ENCODE data around the gene PLEKHN1. TPM values are rescaled to one million over a fixed set of nuclear protein-coding genes. Genes with fewer than 3 reads are reported as not detected.
A peak's percentile ranks its signal among the peaks of the same experiment; 100 is the strongest.

The PLEKHN1 gene
- total RNA-seq, 2 donors from 2014 or later: 0.59 TPM; not detected in 1

DNA sequence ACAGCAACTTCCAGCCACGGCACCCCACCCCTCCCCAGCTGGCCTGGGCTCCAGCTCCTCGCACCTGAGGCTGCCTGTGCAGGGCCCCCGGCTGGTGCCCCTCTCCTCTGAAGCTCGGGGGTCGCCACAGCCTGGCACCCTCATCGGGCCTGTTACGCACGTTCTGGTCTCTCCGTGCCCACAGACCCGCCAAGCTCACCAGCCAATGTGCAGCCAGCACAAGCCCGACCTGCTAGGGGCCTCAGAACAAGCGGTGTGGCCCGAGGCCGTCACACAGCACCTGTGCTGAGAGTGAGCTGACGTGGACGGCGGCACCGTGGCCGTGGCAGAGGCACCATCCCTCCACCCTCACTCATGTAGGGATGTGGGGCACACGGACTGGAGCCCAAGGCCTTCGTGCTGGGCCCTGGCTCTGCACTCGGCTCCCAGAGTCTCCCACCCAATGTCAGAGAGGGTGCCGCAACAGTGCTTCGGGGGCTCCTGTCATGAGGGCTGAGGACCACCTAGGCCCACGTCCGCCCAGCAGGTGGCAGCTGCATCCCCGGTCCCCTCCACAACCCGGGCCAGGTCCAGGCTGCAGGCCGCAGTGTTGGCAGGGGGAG is 46.9 kb upstream of the PLEKHN1 start:
- H3K36me3 ChIP-seq: no peaks in the 10 kb centered on the region
- H3K9me3 ChIP-seq: no peaks in the 10 kb centered on the region
- no peak overlapping the region for H3K4me3 ChIP-seq
- no peak overlapping the region for H3K27ac ChIP-seq
- TF ChIP-seq, protein P1, sequence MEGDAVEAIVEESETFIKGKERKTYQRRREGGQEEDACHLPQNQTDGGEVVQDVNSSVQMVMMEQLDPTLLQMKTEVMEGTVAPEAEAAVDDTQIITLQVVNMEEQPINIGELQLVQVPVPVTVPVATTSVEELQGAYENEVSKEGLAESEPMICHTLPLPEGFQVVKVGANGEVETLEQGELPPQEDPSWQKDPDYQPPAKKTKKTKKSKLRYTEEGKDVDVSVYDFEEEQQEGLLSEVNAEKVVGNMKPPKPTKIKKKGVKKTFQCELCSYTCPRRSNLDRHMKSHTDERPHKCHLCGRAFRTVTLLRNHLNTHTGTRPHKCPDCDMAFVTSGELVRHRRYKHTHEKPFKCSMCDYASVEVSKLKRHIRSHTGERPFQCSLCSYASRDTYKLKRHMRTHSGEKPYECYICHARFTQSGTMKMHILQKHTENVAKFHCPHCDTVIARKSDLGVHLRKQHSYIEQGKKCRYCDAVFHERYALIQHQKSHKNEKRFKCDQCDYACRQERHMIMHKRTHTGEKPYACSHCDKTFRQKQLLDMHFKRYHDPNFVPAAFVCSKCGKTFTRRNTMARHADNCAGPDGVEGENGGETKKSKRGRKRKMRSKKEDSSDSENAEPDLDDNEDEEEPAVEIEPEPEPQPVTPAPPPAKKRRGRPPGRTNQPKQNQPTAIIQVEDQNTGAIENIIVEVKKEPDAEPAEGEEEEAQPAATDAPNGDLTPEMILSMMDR (IDR thresholded peaks at IDR 0.05): no peak
- peaks cover 0 to 32% of the 10 kb centered on the region in 2 donors for H3K4me1 ChIP-seq
- DNase-seq (ENCODE audit: low spot score): no peak
- no peaks in the 10 kb centered on the region for H3K27me3 ChIP-seq

DNA sequence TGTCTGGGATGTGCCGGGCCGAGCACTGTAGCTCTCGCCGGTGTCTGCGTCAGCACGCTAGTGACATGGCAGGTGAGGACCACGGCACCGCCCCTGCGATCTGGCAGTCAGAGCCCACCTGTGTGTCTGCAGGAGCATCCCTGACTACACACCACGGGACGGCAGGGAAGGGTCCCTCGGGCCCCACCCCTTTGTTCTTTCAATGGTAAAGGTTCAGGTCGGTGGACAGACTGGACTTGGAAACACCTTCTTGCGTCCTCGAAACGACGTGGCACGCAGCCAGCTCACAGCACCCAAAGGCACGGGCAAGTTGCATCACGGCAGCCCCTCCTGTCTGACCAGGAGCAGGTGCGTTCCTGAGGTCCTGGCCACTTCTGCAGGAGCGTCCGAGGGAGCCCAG is 46.3 kb upstream of the PLEKHN1 start:
- H3K9me3 ChIP-seq: no peaks in the 10 kb centered on the region
- H3K4me1 ChIP-seq: peaks cover 0 to 38% of the 10 kb centered on the region in 2 donors
- TF ChIP-seq, protein P1 (IDR thresholded peaks at IDR 0.05): no peak
- no peak for DNase-seq (ENCODE audit: low spot score)
- H3K36me3 ChIP-seq: no peaks in the 10 kb centered on the region
- H3K4me3 ChIP-seq: no peak overlapping the region
- H3K27ac ChIP-seq: no peak overlapping the region
- no peaks in the 10 kb centered on the region for H3K27me3 ChIP-seq

DNA sequence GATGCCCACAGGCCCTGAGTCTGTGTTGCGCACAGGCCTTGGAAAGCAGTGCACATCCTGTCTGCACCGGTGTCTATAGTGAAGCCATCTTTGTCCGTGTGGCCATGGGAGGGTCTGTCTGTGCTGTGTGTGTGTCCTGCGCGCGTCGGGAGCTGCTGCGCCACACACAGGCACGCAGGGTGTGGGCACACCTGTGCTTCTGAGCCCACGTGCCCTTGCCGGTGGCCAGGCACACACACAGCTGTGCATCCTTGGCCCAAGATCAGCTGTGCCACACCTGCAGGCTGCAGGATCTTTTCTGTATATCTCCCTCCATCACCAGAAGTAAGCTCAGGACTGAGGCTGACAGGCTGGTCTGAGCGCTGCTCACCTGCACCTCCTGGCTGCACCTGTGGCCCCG is 45.8 kb upstream of the PLEKHN1 start:
- H3K9me3 ChIP-seq: no peaks in the 10 kb centered on the region
- H3K4me3 ChIP-seq: no peak overlapping the region
- H3K27ac ChIP-seq: no peak overlapping the region
- DNase-seq (ENCODE audit: low spot score): no peak
- H3K36me3 ChIP-seq: no peaks in the 10 kb centered on the region
- peaks cover 0 to 43% of the 10 kb centered on the region in 2 donors for H3K4me1 ChIP-seq
- H3K27me3 ChIP-seq: no peaks in the 10 kb centered on the region
- TF ChIP-seq, protein P1 (IDR thresholded peaks at IDR 0.05): no peak

DNA sequence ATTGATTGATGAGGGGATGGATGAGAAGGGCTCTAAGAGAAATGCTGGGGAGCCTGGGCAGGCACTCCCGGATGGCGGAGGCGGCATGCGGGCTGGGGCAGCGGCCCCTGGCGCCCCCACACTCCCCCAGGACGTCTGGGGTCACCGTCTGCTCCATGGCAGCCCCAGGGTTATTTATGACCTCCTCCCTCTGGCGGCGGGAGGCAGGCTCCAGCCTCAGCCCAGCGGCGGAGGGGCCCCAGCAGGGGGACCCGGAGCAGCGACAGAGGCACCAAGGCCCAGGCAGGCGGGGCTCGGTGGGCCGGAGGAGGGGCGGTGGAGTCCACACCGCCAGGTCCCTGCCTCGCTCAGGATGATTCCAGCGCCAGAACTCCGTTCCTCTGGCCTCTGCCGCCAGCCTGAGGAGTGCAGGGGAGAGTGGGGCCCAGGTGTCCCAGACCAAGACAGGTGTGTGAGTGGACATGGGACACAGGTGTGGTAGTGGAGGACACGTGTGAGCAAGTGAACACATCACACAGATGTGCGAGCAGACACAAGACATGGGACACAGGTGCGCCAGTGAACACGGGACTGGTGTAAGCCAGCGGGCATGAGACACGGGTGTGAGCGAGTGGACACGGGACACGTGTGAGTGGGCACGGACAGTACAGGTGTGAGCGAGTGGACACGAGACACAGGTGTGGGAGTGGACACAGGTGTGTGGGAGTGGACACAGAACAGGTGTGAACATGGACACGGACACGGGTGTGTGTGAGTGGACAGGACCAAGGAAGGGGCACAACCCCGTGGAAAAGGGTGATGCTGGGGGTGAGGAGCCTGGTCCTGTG is 45.1 kb upstream of the PLEKHN1 start:
- H3K9me3 ChIP-seq: no peaks in the 10 kb centered on the region
- no peak for DNase-seq (ENCODE audit: low spot score)
- no peaks in the 10 kb centered on the region for H3K27me3 ChIP-seq
- no peak overlapping the region for H3K4me3 ChIP-seq
- TF ChIP-seq, protein P1 (IDR thresholded peaks at IDR 0.05): peak; percentile 41 to 70
- H3K36me3 ChIP-seq: no peaks in the 10 kb centered on the region
- H3K4me1 ChIP-seq: peaks cover 0 to 49% of the 10 kb centered on the region in 2 donors
- H3K27ac ChIP-seq: no peak overlapping the region

DNA sequence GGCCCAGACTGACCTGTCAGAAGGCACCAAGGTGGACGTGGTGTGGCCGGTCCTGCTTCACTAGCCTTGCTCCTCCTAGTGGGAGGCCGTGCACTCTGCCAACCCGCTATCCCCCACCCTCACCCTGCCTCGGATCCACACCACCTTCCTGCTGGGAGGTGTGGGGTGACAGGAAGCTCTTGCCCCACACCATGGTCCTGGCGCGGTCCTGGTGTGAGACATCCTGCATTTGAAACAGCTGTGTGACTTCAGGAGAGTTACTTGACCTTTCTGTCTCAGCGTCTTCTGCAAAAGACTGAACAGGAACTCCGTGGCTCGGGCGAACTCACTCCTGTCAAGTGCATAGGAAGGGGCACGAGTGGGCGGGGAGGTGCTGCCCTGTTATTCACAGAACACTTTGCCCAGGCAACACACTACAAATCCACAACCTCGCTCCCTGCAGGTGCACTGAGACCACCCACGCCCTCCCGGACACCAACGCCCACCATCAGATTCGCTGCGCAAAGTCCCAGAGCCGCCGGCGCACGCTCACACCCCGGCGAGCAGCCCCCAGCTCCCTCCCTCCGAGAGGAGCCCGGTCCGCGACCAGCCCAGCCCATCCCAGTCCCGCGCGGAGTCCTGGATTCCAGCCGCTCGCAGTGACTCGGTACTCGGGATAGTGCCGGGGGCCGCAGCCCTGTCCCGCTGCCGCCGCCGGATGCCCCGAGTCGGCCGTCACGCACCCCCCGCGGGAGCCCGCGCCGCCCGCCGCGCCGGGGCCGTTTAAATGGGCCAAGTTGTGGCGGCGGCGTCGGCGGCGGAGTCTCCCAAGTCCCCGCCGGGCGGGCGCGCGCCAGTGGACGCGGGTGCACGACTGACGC is 42.9 kb upstream of the PLEKHN1 start, which contains the start of gene SAMD11:
Gene SAMD11 (plus strand): TSS at position 793 of the 860 bp plus-strand sequence. CDS start 509 bp downstream, outside the sequence.
- Histone ChIP-seq H3K27ac (peak within 1 kb of the TSS; percentile 21 to 23), H3K4me3 (peak within 1 kb of the TSS; percentile 37 to 53), H3K36me3 (no peaks in the 10 kb centered on the region), H3K27me3 (no peaks in the 10 kb centered on the region), H3K9me3 (no peaks in the 10 kb centered on the region), H3K4me1 (peaks cover 0 to 43% of the 10 kb centered on the region in 2 donors)
- DNase-seq (ENCODE audit: low spot score): peak; percentile 86
- TF ChIP-seq, protein P1 (IDR thresholded peaks at IDR 0.05): no peak
